ENCODE results near the gene TSC22D2.

TSC22D2 gene

DNA sequence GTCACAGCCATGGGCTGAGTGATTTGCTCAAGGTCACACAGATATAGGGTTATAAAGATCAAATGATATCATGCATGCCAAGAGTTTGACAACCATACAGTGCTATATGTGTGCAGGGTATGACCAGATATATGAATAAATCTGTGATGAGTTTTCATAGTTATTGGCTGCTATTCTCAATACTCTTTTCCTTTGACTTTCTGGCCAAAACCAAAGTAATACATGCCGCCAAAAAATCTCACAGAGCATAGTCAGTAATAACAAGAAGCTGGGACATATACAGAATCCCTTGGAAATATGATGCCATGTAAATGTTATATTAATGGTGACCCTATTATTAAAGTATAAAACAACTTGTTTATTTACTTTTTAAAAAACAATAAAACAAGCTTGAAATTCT is 11.6 kb upstream of the TSC22D2 start:
- no peak for TF ChIP-seq ZFX (IDR thresholded peaks at IDR 0.05; ENCODE audit: borderline replicate concordance)
- TF ChIP-seq, protein P1, sequence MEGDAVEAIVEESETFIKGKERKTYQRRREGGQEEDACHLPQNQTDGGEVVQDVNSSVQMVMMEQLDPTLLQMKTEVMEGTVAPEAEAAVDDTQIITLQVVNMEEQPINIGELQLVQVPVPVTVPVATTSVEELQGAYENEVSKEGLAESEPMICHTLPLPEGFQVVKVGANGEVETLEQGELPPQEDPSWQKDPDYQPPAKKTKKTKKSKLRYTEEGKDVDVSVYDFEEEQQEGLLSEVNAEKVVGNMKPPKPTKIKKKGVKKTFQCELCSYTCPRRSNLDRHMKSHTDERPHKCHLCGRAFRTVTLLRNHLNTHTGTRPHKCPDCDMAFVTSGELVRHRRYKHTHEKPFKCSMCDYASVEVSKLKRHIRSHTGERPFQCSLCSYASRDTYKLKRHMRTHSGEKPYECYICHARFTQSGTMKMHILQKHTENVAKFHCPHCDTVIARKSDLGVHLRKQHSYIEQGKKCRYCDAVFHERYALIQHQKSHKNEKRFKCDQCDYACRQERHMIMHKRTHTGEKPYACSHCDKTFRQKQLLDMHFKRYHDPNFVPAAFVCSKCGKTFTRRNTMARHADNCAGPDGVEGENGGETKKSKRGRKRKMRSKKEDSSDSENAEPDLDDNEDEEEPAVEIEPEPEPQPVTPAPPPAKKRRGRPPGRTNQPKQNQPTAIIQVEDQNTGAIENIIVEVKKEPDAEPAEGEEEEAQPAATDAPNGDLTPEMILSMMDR (IDR thresholded peaks at IDR 0.05) = no peak
- no peak overlapping the region for H3K27ac ChIP-seq

DNA sequence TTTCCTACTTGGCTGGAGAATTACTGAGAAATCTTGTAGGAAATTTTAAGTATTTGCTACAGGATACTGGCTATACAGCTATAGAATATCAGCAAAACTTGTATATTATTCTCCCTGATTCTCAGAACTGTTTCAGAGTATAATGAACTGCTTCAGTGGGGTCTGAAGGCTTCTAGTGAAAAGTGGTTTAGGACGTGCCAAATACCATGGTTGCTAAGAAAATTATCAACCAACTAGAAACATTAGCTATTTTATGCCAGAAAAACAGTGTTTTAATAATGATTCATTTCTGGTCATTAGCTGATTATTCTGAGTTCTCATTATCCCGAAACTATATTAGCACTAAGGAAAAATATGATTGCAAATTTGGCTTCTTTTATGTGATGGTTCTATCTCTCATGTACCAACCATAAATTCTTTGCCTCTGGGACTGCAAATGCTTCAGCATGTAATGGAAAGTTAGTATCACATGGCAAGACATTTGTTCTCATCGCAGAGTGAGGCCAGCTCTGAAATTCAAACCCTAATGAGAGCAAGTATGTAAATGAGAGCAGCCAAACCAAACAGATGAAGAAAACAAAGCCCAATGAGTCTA is 11.0 kb upstream of the TSC22D2 start:
- TF ChIP-seq, protein P1 (IDR thresholded peaks at IDR 0.05) = no peak
- TF ChIP-seq ZFX (IDR thresholded peaks at IDR 0.05; ENCODE audit: borderline replicate concordance) = no peak
- H3K27ac ChIP-seq = no peak overlapping the region

DNA sequence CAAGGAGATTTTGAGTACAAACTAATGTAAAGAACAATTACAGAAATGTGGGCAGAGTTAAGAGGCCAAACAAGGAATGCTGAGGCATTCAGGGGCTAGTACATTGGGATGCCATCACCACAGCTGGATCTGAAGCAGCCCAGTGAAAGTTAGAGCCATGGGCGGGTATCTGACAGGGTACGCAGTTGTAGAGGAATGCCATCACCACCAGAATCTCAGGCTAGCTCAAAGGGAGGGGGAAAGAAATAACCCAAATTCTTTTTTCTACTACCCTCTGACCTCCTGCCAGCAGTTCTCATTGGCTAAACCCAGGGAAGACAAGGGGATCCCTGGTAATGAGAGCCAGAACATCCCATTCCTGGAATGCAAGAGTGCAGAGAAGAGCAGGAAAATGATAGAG is 9.0 kb upstream of the TSC22D2 start:
- TF ChIP-seq ZFX (IDR thresholded peaks at IDR 0.05; ENCODE audit: borderline replicate concordance) = no peak
- TF ChIP-seq, protein P1 (IDR thresholded peaks at IDR 0.05) = no peak
- H3K27ac ChIP-seq = no peak overlapping the region

DNA sequence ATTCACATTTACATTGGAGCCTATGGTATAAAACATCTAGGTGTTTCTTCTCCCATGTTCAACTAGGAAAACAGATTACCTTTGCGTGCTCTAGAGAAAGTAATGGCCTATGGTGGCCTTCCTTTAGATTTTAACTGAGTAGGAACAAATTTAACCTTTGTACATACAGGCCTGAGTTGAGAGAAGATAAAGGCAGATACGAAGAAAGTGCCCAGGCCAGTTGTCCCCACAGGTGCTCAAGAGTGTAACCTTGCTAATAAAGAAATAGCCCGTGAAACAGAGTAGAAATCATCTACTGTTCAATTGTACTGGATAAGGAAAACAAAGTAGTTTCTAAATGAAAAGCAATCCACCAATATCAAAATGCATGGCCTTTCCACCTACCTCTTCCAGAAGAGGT is 6.8 kb upstream of the TSC22D2 start:
- TF ChIP-seq, protein P1 (IDR thresholded peaks at IDR 0.05) = no peak
- no peak for TF ChIP-seq ZFX (IDR thresholded peaks at IDR 0.05; ENCODE audit: borderline replicate concordance)
- no peak overlapping the region for H3K27ac ChIP-seq

DNA sequence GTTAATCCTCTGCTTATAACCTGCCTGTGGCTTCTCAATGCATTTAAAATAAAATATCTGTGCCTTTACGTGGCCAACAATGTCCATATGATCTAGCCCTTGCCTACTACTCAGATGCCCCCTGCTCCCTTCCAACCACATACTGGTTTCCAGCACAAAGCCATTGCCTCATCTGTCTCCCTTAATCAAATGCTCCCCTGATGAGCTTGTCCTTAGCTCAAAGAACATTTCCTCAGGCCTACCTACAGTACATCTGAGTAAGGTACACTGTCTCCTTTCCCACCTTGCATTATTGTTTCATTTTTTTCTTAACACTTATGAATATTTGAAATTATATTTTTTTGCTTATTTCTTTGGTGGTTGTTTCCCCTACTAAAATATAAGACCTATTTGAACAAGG is 5.9 kb upstream of the TSC22D2 start:
- no peak for TF ChIP-seq ZFX (IDR thresholded peaks at IDR 0.05; ENCODE audit: borderline replicate concordance)
- TF ChIP-seq, protein P1 (IDR thresholded peaks at IDR 0.05) = no peak
- H3K27ac ChIP-seq = no peak overlapping the region

DNA sequence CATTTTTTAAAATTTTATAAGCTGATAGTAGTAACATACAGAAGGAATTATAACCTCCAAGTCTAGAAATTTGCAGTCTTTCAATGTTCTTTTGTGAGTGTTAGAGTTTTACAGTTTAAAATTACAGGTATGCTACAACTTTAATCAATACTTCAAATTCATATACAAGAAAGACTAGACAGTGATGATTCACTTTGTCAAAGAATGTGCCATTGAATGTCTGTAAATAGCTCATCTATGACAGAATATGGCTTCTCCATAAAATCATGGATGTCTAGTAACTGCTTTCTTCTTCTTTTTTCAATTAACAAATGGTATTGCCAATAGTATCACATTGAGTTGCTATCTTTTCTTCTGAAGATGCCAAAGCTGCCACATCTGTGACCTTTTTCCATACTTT is 4.1 kb upstream of the TSC22D2 start:
- no peak overlapping the region for H3K27ac ChIP-seq
- TF ChIP-seq, protein P1 (IDR thresholded peaks at IDR 0.05) = no peak
- no peak for TF ChIP-seq ZFX (IDR thresholded peaks at IDR 0.05; ENCODE audit: borderline replicate concordance)

DNA sequence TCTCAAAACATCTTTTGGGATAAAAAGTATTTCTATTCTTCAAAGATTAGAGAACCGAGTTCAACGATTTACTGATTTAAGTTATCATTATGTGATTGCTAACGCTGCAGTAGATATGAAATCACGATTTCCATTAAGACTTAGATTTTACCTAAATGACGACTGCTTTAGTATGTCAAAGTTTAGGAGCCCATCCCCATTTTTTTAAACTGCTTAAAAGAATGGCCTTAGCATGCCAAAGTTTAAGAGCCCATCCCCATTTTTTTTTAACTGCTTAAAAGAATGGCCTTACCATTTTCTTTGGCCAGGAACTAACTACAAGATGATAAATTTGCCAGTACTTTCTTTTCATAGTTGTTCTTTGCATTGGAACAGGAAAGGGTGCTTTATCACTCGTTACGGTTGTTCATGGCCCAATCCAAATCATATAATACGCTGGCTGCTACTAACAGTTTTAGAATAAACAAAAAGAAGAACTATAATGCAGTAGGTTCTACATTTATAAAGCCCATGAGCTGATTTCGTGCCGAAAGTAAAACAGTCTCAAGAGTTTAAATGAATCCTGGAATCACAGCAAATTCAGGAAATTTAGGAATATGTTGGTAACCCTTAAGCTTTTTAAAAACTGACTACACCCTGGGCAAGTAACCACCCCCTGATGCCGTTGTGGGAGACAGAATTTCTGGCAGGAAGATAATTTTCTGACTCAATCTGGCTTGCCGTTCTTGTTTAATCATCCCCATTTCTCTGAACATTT is 869 bp upstream of the TSC22D2 start:
- TF ChIP-seq ZFX (IDR thresholded peaks at IDR 0.05; ENCODE audit: borderline replicate concordance) = no peak
- TF ChIP-seq, protein P1 (IDR thresholded peaks at IDR 0.05) = no peak
- peak overlapping the region; percentile 99 for H3K27ac ChIP-seq
